Tibial artery (tissue), 4 donors: ENCODE measurements around the gene HHLA2.
"Not testable (repeated sequence)": the region's sequence is repeated elsewhere in the genome, so short reads cannot be mapped to it uniquely, and the experiment has no call there.

Source experiments
- DNase-seq, 2 donors: peaks; one replicate each; pipeline ENCODE4 v3.0.0-alpha.2; 2019
- H3K27ac ChIP-seq, 2 donors: fragments of 200-600 bp; sonication (generic) in 1 of 2; 1 replicate in 1 of 2; 2 replicates in 1 of 2; pipeline ENCODE4 v1.5.1; 2018 to 2019; ENCODE audit warnings: mild to moderate bottlenecking in 1 of 2
- H3K27me3 ChIP-seq, 2 donors: fragments of 200-600 bp; sonication (generic) in 1 of 2; one replicate each; pipeline versions ENCODE4 v1.5.1 to v1.6.0; 2016 to 2019
- H3K36me3 ChIP-seq, 3 donors: fragments of 200-600 bp; sonication (generic) in 2 of 3; one replicate each; pipeline ENCODE4 v1.5.1; 2016 to 2019; ENCODE audit warnings: mild to moderate bottlenecking in 2 of 3
- H3K4me1 ChIP-seq, 4 donors: fragments of 200-600 bp; sonication (generic) in 2 of 4; 1 replicate in 3 of 4; 2 replicates in 1 of 4; pipeline ENCODE4 v1.5.1; 2016 to 2019
- H3K4me3 ChIP-seq, 2 donors: fragments of 200-600 bp; sonication (generic) in 1 of 2; 1 replicate in 1 of 2; 2 replicates in 1 of 2; pipeline ENCODE4 v1.5.1; 2018 to 2019; ENCODE audit warnings: mild to moderate bottlenecking in 2 of 2
- H3K9me3 ChIP-seq, 3 donors: fragments of 200-600 bp; sonication (generic) in 1 of 3; one replicate each; pipeline ENCODE4 v1.5.1; 2016 to 2019
- intact Hi-C: fragments of 100-400 bp; cut with DNase I; formaldehyde crosslinking; loops from one replicate; pipeline ENCODE4 v1.15.0; 2023; ENCODE audit warnings: low total_unique reads
- TF ChIP-seq, protein P1 (sequence below), 2 experiments: fragments of 200-600 bp in 1 of 2; fragments of 450-650 bp in 1 of 2; IDR thresholded peaks; one replicate each; pipeline ENCODE4 v1.5.1; 2017 to 2019; ENCODE audit warnings: antibody characterized with exemption in 2 of 2, mild to moderate bottlenecking in 1 of 2, moderate library complexity in 1 of 2

The HHLA2 gene, protein sequence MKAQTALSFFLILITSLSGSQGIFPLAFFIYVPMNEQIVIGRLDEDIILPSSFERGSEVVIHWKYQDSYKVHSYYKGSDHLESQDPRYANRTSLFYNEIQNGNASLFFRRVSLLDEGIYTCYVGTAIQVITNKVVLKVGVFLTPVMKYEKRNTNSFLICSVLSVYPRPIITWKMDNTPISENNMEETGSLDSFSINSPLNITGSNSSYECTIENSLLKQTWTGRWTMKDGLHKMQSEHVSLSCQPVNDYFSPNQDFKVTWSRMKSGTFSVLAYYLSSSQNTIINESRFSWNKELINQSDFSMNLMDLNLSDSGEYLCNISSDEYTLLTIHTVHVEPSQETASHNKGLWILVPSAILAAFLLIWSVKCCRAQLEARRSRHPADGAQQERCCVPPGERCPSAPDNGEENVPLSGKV

DNA sequence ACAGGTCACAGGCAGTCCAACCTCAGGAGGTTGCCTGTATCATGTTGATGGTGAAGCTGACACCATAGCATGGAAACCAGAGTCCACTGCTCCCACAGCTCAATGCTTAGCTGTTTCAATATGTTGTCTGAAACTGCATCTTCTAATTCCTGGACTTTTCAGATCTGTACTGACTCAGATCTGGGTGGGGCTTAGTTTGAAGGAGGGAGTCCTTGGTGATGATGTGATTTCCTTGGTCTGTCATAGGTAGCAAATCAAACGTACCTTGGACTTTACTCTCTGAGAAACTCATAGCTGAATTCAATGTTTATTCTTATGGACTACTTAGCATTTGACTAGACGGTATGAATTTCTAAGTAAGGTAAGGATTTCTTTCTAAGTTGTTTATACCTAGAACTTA lies at the start of gene HHLA2:
TSS of gene HHLA2 (plus strand) at position 310 of the 400 bp plus-strand sequence. CDS start 55,266 bp downstream, outside the sequence.
- no peak for DNase-seq

DNA sequence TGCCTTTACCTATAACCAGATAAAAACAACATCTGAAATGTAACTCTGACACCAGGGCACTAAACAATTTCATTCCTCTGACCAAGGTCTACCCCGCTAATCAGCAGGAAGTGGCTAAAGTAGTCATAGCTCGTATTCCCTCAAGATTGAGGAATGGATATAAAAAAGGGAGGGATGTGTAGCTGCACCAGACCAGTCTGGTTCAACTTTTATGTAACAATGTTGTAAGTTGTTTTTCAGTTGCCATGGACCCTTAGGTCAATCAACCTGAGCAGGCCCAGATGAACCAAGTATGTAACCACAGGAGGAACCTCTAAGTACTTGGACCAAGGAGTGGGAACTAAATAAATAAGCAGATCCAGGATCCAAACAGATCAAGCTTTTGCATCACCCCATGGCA lies 45.7 kb upstream of the HHLA2 start:
- H3K9me3 ChIP-seq: no peaks in the 10 kb centered on the region
- H3K4me1 ChIP-seq: no peaks in the 10 kb centered on the region
- no peak for DNase-seq
- H3K36me3 ChIP-seq: no peaks in the 10 kb centered on the region
- no peaks in the 10 kb centered on the region for H3K27me3 ChIP-seq
- intact Hi-C loops: no loop called here
- no peak overlapping the region for H3K27ac ChIP-seq
- TF ChIP-seq, protein P1, sequence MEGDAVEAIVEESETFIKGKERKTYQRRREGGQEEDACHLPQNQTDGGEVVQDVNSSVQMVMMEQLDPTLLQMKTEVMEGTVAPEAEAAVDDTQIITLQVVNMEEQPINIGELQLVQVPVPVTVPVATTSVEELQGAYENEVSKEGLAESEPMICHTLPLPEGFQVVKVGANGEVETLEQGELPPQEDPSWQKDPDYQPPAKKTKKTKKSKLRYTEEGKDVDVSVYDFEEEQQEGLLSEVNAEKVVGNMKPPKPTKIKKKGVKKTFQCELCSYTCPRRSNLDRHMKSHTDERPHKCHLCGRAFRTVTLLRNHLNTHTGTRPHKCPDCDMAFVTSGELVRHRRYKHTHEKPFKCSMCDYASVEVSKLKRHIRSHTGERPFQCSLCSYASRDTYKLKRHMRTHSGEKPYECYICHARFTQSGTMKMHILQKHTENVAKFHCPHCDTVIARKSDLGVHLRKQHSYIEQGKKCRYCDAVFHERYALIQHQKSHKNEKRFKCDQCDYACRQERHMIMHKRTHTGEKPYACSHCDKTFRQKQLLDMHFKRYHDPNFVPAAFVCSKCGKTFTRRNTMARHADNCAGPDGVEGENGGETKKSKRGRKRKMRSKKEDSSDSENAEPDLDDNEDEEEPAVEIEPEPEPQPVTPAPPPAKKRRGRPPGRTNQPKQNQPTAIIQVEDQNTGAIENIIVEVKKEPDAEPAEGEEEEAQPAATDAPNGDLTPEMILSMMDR (IDR thresholded peaks at IDR 0.05): no peak
- H3K4me3 ChIP-seq: no peak overlapping the region

More for the DNA sequence above, at the start of gene HHLA2:
- Histone ChIP-seq H3K4me3 (no peak within 1 kb of the TSS), H3K27ac (no peak within 1 kb of the TSS), H3K4me1 (peaks cover 0 to 6% (median 0%) of the 10 kb centered on the region in 4 donors), H3K36me3 (no peaks in the 10 kb centered on the region), H3K27me3 (no peaks in the 10 kb centered on the region), H3K9me3 (no peaks in the 10 kb centered on the region)
- intact Hi-C loops: no loop called here
- TF ChIP-seq, protein P1 (IDR thresholded peaks at IDR 0.05): no peak

DNA sequence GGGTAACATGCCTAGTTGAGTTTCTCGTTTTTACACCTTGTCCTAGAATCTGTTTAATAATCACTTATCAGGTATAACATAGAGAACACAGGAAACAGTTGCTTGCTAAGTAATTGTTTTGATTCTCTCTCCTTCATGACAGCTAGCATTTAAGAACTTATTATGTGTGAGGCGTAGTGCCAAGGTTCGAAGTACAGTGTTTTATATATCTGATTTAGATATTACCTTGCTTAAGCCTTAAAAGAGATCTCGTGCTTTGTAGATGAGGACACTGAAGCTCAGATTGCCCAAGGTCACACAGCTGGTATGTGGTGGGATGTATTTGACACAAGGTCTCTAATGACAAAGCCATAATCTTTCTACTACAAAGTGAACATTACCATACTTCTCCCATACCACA lies 45.1 kb upstream of the HHLA2 start:
- H3K4me3 ChIP-seq: no peak overlapping the region
- H3K9me3 ChIP-seq: no peaks in the 10 kb centered on the region
- intact Hi-C loops: no loop called here
- TF ChIP-seq, protein P1 (IDR thresholded peaks at IDR 0.05): no peak
- H3K27me3 ChIP-seq: no peaks in the 10 kb centered on the region
- H3K4me1 ChIP-seq: no peaks in the 10 kb centered on the region
- no peak overlapping the region for H3K27ac ChIP-seq
- no peaks in the 10 kb centered on the region for H3K36me3 ChIP-seq
- DNase-seq: no peak

DNA sequence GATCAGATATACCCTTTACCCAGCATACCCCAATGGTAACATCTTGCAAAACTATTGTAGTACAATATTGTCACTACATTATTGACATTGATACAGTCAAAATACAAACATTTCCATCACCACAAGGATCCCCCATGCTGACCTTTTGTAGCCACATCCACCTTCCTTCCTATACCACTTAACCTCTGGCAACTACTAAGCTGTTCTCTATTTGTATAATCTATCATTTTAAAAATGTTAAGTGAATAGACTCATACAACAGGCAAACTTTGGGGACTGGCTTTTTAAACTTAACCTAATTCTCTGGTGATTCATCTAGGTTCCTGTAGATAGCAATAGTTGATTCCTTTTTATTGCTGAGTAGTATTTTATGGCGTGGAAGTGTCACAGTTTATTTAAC lies 44.5 kb upstream of the HHLA2 start:
- H3K4me3 ChIP-seq: no peak overlapping the region
- H3K27me3 ChIP-seq: no peaks in the 10 kb centered on the region
- TF ChIP-seq, protein P1 (IDR thresholded peaks at IDR 0.05): no peak
- intact Hi-C loops: no loop called here
- no peaks in the 10 kb centered on the region for H3K4me1 ChIP-seq
- H3K9me3 ChIP-seq: no peaks in the 10 kb centered on the region
- no peaks in the 10 kb centered on the region for H3K36me3 ChIP-seq
- H3K27ac ChIP-seq: no peak overlapping the region
- DNase-seq: no peak

DNA sequence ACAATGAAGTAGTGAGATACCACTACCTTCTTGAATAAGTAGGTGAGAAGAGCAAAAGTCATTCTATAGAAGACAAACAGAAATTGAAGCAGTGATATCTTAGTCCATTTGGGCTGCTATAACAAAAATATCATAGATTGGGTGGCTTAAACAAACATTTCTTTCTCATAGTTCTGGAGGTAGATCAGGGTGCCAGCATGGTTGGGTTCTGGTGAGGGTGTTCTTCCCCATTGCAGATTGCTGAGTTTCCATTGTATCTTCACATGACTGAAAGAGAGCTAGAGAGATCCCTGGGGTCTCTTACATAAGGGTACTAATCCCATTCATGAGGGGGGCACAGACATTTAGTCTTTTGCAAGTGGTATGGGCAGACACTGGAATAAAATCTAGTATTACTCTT lies 41.2 kb upstream of the HHLA2 start:
- Histone ChIP-seq H3K4me1 (no peaks in the 10 kb centered on the region), H3K4me3 (no peak overlapping the region), H3K9me3 (no peaks in the 10 kb centered on the region), H3K27me3 (no peaks in the 10 kb centered on the region), H3K27ac (no peak overlapping the region), H3K36me3 (no peaks in the 10 kb centered on the region)
- DNase-seq: no peak
- TF ChIP-seq, protein P1 (IDR thresholded peaks at IDR 0.05): no peak
- intact Hi-C loops: no loop called here

DNA sequence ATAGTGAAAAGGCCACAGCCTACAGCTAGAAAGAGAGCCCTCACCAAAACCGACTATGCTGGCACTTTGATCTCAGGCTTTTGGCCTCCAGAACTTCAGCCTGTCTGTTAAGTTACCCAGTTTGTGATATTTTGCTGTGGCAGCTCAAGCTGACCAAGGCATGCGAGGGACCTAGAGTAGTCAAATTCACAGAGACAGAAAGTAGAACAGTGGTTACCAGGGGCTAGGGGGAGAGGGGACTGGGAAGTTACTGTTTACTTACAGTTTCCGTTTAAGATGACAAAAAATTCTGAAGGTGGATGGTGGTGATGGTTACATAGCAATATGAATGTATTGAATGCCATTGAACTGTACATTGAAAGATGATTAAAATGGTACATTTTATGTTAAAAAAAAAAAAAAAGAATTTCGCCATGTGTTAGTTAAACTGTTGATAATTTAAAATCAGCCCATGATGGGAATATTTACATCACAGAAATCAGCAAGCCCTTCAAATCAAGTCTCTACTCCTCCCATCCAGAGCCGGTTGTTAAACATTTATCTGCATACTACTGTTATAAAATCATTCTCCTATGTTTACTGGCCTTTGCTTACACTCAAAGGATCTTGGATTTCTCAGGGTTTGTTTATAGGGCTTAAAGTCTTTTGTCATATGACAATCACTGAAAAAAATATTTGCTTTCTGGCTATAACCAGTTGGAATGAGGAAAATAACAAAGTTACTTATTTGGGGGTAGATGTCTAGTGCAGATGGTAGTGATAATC lies 31.6 kb upstream of the HHLA2 start:
- H3K27ac ChIP-seq, H3K4me1 ChIP-seq, H3K4me3 ChIP-seq, H3K36me3 ChIP-seq, DNase-seq, intact Hi-C loops, H3K27me3 ChIP-seq, H3K9me3 ChIP-seq: not testable (repeated sequence)

DNA sequence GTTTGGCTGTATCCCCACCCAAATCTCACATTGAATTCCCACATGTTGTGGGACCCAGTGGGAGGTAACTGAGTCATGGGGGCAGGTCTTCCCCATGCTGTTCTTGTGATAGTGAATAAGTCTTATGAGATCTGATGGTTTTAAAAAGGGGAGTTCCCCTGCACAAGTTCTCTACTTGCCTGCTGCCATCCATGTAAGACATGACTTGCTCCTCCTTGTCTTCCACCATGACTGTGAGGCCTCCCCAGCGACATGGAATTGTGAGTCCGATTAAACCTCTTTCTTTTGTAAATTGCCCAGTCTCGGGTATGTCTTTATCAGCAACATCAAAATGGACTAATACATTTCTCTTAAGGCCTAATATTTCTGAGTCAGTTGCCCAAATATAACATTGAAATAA lies 28.1 kb upstream of the HHLA2 start:
- H3K27ac ChIP-seq, H3K27me3 ChIP-seq, H3K9me3 ChIP-seq, DNase-seq, intact Hi-C loops, H3K4me3 ChIP-seq, H3K36me3 ChIP-seq, H3K4me1 ChIP-seq: not testable (repeated sequence)
